ENCODE measurements around the gene MAP3K14. TPM values are rescaled to one million over a fixed set of nuclear protein-coding genes. Genes with fewer than 3 reads are reported as not detected.
A peak's percentile ranks its signal among the peaks of the same experiment; 100 is the strongest.

Gene MAP3K14
- total RNA-seq, 4 donors from 2014 or later, result 4.1 to 21.7 (median 6.2) TPM

DNA sequence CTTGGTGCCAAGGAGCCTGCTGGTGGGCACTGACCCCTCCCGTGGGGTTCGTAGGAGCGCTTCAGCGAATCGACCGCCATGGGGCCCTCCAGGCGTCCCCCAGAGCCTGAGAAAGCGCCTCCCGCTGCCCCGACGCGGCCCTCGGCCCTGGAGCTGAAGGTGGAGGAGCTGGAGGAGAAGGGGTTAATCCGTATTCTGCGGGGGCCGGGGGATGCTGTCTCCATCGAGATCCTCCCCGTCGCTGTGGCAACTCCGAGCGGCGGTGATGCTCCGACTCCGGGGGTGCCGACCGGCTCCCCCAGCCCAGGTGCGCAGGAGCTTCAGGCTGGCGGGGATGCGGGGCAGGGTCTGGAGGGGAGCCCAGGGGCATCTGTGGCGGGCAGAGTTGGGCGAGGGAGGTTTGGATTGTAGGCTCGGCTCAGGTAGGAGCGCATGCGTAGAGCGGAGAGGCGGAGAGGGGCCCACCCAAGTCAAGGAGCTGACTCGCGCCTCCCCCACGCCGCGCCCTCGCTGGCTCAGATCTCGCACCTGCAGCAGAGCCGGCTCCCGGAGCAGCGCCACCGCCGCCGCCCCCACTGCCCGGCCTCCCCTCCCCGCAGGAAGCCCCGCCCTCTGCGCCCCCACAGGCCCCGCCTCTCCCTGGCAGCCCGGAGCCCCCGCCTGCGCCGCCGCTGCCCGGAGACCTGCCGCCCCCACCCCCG is 75.3 kb downstream of the MAP3K14 start:
- Histone ChIP-seq H3K4me3 (replicated peaks in 1 of 3) (peak overlapping the region in 1 of 3 donors; percentile 21), H3K27ac (no peak overlapping the region), H3K27me3 (no peaks in the 10 kb centered on the region), H3K9me3 (no peaks in the 10 kb centered on the region), H3K4me1 (peaks cover 5 to 19% of the 10 kb centered on the region in 2 donors), H3K36me3 (no peaks in the 10 kb centered on the region)
- intact Hi-C loops (cut with DNase I), result no loop called here
- peak; percentile 69 to 81 for DNase-seq
- 45 to 52% methylated on average over 7 to 17 of the region's 62 CpGs for WGBS, 2 donors
- TF ChIP-seq, protein P1, sequence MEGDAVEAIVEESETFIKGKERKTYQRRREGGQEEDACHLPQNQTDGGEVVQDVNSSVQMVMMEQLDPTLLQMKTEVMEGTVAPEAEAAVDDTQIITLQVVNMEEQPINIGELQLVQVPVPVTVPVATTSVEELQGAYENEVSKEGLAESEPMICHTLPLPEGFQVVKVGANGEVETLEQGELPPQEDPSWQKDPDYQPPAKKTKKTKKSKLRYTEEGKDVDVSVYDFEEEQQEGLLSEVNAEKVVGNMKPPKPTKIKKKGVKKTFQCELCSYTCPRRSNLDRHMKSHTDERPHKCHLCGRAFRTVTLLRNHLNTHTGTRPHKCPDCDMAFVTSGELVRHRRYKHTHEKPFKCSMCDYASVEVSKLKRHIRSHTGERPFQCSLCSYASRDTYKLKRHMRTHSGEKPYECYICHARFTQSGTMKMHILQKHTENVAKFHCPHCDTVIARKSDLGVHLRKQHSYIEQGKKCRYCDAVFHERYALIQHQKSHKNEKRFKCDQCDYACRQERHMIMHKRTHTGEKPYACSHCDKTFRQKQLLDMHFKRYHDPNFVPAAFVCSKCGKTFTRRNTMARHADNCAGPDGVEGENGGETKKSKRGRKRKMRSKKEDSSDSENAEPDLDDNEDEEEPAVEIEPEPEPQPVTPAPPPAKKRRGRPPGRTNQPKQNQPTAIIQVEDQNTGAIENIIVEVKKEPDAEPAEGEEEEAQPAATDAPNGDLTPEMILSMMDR (IDR thresholded peaks at IDR 0.05), result no peak
- TF ChIP-seq POLR2A (IDR thresholded peaks at IDR 0.05), result no peak

DNA sequence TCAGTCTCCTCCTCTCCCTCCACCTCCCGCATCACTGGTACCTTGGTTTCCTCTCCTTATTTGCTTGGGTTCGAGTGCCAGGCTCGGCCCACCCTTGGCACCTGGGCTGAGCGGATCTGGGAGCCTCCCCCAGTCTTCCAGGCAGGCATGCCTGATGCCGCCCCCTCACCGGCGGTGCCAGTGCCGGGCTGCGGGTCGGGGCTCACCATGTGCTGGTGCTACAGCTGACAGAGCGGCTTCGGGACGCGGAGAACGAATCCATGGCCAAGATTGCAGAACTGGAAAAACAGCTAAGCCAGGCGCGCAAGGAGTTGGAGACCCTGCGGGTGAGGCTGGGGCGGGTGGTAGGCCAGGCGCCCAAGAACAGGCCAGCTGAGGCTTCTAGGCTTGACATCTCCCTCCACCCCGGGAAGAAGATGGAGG is 75.9 kb downstream of the MAP3K14 start:
- peak; percentile 38 to 52 for DNase-seq
- intact Hi-C loops (cut with DNase I), result no loop called here
- H3K4me3 ChIP-seq (replicated peaks in 1 of 3), result peak overlapping the region in 1 of 3 donors; percentile 21

DNA sequence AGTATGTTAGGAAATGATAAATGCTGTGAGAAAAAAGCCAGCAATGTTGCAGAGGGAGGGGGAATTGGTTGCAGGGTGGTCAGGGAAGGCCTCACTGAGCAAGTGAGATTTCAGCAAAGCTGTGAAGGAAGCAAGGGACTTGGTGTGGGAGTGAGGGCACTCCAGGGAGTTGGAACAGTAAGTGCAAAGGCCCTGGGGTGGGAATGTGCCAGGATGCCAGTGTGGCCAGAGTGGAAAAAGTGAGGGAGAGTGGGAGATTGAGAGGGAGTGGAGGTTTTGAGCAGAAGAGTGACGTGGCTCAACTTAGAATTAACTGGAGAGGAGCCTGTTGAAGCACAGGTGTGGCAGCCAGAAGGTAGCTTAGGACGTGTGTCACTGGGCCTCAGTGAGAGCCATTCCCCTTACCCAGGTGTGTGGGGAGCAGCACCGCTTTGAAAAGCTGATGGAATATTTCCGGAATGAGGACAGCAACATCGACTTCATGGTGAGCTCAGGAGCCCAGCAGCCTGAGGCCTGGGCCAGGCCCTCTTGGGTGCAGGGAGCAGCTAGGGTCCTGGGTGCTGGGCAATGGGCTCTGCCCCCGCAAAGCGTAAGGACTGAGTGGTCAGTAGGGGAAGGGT is 78.6 kb downstream of the MAP3K14 start:
- TF ChIP-seq, protein P1 (IDR thresholded peaks at IDR 0.05), result no peak
- no peak for TF ChIP-seq POLR2A (IDR thresholded peaks at IDR 0.05)
- no peak overlapping the region for H3K4me3 ChIP-seq (replicated peaks in 1 of 3)
- H3K27me3 ChIP-seq, result no peaks in the 10 kb centered on the region
- no peak overlapping the region for H3K27ac ChIP-seq
- intact Hi-C loops (cut with DNase I), result no loop called here
- DNase-seq, result no peak
- 94 to 97% methylated on average over 7 of the region's 7 CpGs for WGBS, 2 donors
- peaks cover 4 to 18% of the 10 kb centered on the region in 2 donors for H3K4me1 ChIP-seq
- no peaks in the 10 kb centered on the region for H3K36me3 ChIP-seq
- H3K9me3 ChIP-seq, result no peaks in the 10 kb centered on the region

More for the DNA sequence above, 75.9 kb downstream of the MAP3K14 start:
- no peak for TF ChIP-seq POLR2A (IDR thresholded peaks at IDR 0.05)
- TF ChIP-seq, protein P1 (IDR thresholded peaks at IDR 0.05), result no peak
- Histone ChIP-seq H3K27ac (no peak overlapping the region), H3K9me3 (no peaks in the 10 kb centered on the region), H3K27me3 (no peaks in the 10 kb centered on the region), H3K36me3 (no peaks in the 10 kb centered on the region), H3K4me1 (peaks cover 4 to 18% of the 10 kb centered on the region in 2 donors)
- WGBS, 2 donors, result 25 to 42% methylated on average over 12 to 20 of the region's 21 CpGs

DNA sequence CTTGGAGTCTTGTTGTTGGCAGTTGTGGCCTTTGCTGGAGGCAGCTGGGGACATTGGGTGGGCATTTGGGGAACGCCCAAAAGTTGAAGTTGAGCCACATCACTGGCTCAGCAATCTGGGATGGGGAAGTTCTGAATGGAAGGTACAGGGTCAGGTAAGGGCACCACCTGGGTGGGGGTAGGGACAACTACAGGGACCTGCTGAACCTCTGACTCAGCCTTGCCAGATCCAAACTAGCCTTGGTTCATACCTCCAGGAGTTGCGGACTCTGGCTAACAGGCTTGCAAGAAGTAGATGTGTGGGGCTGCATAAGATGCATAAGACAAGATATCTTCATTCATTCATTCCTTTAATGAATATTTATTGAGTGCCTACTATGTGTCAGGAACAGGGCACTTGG is 79.1 kb downstream of the MAP3K14 start:
- Histone ChIP-seq H3K27me3 (no peaks in the 10 kb centered on the region), H3K4me1 (peaks cover 4 to 18% of the 10 kb centered on the region in 2 donors), H3K27ac (no peak overlapping the region), H3K4me3 (replicated peaks in 1 of 3) (no peak overlapping the region), H3K9me3 (no peaks in the 10 kb centered on the region), H3K36me3 (no peaks in the 10 kb centered on the region)
- intact Hi-C loops (cut with DNase I), result no loop called here
- TF ChIP-seq, protein P1 (IDR thresholded peaks at IDR 0.05), result no peak
- TF ChIP-seq POLR2A (IDR thresholded peaks at IDR 0.05), result no peak
- WGBS, 2 donors, result 95 to 100% methylated on average over 2 of the region's 2 CpGs
- DNase-seq, result no peak

DNA sequence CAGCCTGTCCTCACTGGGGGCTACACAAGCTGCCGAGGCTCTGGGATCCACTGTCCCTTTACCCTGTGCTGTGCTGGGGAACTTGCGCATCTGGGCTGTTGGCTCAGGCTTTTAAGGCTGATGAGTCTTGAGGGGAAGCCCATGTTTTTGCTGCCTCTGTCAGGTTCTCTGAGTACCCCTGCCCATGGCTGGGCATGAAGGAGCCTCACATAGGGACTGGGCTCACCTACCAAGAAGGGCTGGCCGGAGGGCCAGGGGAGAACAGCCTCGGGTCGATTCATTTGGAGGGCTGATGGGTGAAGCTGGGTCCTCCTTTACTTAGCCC is 80.6 kb downstream of the MAP3K14 start:
- Histone ChIP-seq H3K36me3 (no peaks in the 10 kb centered on the region), H3K4me3 (replicated peaks in 1 of 3) (no peak overlapping the region), H3K4me1 (peaks cover 1 to 11% of the 10 kb centered on the region in 2 donors), H3K27ac (no peak overlapping the region), H3K9me3 (no peaks in the 10 kb centered on the region), H3K27me3 (no peaks in the 10 kb centered on the region)
- intact Hi-C loops (cut with DNase I), result no loop called here
- 75 to 80% methylated on average over 5 of the region's 5 CpGs for WGBS, 2 donors
- no peak for DNase-seq
- TF ChIP-seq, protein P1 (IDR thresholded peaks at IDR 0.05), result no peak
- no peak for TF ChIP-seq POLR2A (IDR thresholded peaks at IDR 0.05)

Measured in thyroid gland (tissue), 4 donors.